ENCODE results near the gene JAKMIP2. TPM values are rescaled to one million over a fixed set of nuclear protein-coding genes. Genes with fewer than 3 reads are reported as not detected.
"Not testable (repeated sequence)": the region's sequence is repeated elsewhere in the genome, so short reads cannot be mapped to it uniquely, and the experiment has no call there.

The JAKMIP2 gene
- total RNA-seq, 1 experiment from 2014 or later: 10.9 TPM

DNA sequence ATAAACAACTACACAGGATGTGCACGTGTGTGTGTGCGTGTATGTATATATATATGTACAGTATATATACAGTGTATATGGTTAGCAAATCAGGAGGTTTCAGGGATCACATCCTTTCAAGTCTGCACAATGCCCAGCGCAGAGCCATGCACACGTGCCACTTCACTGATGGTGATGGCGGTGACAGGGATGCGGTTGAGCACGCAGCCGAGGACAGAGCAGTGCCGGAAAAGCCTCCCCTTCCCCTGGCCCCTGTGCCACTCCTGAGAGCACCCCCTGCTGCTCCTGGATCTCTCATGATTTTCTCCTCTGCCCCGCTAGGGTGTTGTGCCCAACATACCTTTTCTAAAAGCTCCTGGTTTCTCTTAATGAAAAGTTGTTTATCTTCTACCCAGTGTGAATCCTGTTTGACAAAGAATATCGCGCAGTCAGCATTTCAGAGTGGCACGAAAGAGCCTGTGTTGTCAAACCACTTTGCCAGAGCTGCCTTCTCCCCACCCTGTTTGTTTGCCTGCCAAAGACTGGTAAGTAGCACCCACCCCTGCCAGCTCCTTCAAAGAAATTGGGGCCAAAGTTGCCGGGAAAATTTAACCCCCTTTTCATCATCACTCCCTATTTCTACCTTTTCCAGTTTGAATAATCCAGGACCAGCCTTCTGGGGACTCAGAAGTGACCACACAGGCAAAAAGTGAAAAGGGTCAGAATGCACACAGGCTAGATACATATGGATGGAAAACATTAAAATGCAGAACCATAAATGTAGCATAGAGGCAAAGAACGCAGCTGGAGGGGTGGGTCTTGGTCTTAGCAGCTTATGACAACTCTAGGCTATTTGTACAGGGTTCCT, 146.4 kb downstream of the JAKMIP2 start:
- Mint-ChIP-seq H3K4me1 (peaks cover 21% of the 10 kb centered on the region), H3K27me3 (ENCODE audit: low read depth) (no peaks in the 10 kb centered on the region), H3K9me3 (no peaks in the 10 kb centered on the region), H3K4me3 (no peak overlapping the region), H3K36me3 (peaks cover 43% of the 10 kb centered on the region), H3K27ac (no peak overlapping the region)
- ATAC-seq: no peak
- CTCF ChIA-PET: interaction anchor here (1.3 to 1.5 kb wide), 3 partner anchors 56 to 187 kb away, joined by 4 to 7 read pairs (median 5); no protein-coding TSS in a partner anchor
- POLR2A ChIA-PET: no interaction called here
- no peak for TF ChIP-seq MXD4 (CRISPR knock-in tag; IDR thresholded peaks at IDR 0.05; ENCODE audit: borderline replicate concordance)
- TF ChIP-seq OVOL2 (CRISPR knock-in tag; IDR thresholded peaks at IDR 0.05; ENCODE audit: borderline replicate concordance): no peak
- no peak for TF ChIP-seq ZBTB21 (CRISPR knock-in tag; IDR thresholded peaks at IDR 0.05; ENCODE audit: borderline replicate concordance)
- TF ChIP-seq, protein P1, sequence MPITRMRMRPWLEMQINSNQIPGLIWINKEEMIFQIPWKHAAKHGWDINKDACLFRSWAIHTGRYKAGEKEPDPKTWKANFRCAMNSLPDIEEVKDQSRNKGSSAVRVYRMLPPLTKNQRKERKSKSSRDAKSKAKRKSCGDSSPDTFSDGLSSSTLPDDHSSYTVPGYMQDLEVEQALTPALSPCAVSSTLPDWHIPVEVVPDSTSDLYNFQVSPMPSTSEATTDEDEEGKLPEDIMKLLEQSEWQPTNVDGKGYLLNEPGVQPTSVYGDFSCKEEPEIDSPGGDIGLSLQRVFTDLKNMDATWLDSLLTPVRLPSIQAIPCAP (CRISPR knock-in tag; IDR thresholded peaks at IDR 0.05): no peak
- TF ChIP-seq, protein P2, sequence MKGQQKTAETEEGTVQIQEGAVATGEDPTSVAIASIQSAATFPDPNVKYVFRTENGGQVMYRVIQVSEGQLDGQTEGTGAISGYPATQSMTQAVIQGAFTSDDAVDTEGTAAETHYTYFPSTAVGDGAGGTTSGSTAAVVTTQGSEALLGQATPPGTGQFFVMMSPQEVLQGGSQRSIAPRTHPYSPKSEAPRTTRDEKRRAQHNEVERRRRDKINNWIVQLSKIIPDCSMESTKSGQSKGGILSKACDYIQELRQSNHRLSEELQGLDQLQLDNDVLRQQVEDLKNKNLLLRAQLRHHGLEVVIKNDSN (CRISPR knock-in tag; IDR thresholded peaks at IDR 0.05): no peak
- TF ChIP-seq, protein P3, sequence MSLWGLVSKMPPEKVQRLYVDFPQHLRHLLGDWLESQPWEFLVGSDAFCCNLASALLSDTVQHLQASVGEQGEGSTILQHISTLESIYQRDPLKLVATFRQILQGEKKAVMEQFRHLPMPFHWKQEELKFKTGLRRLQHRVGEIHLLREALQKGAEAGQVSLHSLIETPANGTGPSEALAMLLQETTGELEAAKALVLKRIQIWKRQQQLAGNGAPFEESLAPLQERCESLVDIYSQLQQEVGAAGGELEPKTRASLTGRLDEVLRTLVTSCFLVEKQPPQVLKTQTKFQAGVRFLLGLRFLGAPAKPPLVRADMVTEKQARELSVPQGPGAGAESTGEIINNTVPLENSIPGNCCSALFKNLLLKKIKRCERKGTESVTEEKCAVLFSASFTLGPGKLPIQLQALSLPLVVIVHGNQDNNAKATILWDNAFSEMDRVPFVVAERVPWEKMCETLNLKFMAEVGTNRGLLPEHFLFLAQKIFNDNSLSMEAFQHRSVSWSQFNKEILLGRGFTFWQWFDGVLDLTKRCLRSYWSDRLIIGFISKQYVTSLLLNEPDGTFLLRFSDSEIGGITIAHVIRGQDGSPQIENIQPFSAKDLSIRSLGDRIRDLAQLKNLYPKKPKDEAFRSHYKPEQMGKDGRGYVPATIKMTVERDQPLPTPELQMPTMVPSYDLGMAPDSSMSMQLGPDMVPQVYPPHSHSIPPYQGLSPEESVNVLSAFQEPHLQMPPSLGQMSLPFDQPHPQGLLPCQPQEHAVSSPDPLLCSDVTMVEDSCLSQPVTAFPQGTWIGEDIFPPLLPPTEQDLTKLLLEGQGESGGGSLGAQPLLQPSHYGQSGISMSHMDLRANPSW (CRISPR knock-in tag; conservative IDR thresholded peaks at IDR 0.05; ENCODE audit: low read depth): no peak
- TF ChIP-seq, protein P4, sequence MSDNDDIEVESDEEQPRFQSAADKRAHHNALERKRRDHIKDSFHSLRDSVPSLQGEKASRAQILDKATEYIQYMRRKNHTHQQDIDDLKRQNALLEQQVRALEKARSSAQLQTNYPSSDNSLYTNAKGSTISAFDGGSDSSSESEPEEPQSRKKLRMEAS (CRISPR knock-in tag; IDR thresholded peaks at IDR 0.05): no peak
- TF ChIP-seq HMGA2 (CRISPR knock-in tag; IDR thresholded peaks at IDR 0.05): no peak
- TF ChIP-seq GTF2I (CRISPR knock-in tag; conservative IDR thresholded peaks at IDR 0.05): no peak
- TF ChIP-seq SMAD4 (CRISPR knock-in tag; IDR thresholded peaks at IDR 0.05): no peak
- TF ChIP-seq, protein P5, sequence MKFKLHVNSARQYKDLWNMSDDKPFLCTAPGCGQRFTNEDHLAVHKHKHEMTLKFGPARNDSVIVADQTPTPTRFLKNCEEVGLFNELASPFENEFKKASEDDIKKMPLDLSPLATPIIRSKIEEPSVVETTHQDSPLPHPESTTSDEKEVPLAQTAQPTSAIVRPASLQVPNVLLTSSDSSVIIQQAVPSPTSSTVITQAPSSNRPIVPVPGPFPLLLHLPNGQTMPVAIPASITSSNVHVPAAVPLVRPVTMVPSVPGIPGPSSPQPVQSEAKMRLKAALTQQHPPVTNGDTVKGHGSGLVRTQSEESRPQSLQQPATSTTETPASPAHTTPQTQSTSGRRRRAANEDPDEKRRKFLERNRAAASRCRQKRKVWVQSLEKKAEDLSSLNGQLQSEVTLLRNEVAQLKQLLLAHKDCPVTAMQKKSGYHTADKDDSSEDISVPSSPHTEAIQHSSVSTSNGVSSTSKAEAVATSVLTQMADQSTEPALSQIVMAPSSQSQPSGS (CRISPR knock-in tag; IDR thresholded peaks at IDR 0.05; ENCODE audit: borderline replicate concordance, low read depth): no peak
- no peak for TF ChIP-seq NFATC4 (CRISPR knock-in tag; IDR thresholded peaks at IDR 0.05)
- TF ChIP-seq, protein P6, sequence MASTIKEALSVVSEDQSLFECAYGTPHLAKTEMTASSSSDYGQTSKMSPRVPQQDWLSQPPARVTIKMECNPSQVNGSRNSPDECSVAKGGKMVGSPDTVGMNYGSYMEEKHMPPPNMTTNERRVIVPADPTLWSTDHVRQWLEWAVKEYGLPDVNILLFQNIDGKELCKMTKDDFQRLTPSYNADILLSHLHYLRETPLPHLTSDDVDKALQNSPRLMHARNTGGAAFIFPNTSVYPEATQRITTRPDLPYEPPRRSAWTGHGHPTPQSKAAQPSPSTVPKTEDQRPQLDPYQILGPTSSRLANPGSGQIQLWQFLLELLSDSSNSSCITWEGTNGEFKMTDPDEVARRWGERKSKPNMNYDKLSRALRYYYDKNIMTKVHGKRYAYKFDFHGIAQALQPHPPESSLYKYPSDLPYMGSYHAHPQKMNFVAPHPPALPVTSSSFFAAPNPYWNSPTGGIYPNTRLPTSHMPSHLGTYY (CRISPR knock-in tag; IDR thresholded peaks at IDR 0.05): no peak
- TF ChIP-seq, protein P7, sequence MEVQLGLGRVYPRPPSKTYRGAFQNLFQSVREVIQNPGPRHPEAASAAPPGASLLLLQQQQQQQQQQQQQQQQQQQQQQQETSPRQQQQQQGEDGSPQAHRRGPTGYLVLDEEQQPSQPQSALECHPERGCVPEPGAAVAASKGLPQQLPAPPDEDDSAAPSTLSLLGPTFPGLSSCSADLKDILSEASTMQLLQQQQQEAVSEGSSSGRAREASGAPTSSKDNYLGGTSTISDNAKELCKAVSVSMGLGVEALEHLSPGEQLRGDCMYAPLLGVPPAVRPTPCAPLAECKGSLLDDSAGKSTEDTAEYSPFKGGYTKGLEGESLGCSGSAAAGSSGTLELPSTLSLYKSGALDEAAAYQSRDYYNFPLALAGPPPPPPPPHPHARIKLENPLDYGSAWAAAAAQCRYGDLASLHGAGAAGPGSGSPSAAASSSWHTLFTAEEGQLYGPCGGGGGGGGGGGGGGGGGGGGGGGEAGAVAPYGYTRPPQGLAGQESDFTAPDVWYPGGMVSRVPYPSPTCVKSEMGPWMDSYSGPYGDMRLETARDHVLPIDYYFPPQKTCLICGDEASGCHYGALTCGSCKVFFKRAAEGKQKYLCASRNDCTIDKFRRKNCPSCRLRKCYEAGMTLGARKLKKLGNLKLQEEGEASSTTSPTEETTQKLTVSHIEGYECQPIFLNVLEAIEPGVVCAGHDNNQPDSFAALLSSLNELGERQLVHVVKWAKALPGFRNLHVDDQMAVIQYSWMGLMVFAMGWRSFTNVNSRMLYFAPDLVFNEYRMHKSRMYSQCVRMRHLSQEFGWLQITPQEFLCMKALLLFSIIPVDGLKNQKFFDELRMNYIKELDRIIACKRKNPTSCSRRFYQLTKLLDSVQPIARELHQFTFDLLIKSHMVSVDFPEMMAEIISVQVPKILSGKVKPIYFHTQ (CRISPR knock-in tag; IDR thresholded peaks at IDR 0.05): no peak
- no peak for TF ChIP-seq ELF4 (CRISPR knock-in tag; IDR thresholded peaks at IDR 0.05; ENCODE audit: low read depth)
- no peak for TF ChIP-seq ZNF232 (CRISPR knock-in tag; IDR thresholded peaks at IDR 0.05)
- TF ChIP-seq GRHL2 (CRISPR knock-in tag; IDR thresholded peaks at IDR 0.05; ENCODE audit: insufficient replicate concordance, severe bottlenecking): no peak
- no peak for DNase-seq (ENCODE audit: low spot score)

DNA sequence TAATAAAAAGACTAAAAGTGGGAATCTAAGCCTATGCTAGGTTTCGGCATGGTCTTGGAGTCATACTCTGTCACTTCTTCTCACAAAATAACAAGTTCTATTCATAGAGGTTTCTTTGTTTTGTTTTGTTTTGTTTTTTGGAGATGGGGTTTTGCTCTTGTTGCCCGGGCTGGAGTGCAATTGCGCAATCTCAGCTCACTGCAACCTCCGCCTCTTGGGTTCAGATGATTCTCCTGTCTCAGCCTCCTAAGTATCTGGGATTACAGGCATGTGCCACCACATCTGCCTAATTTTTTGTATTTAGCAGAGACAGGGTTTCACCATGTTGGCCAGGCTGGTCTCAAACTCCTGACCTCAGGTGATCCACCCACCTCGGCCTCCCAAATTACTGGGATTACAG, 147.1 kb downstream of the JAKMIP2 start:
- H3K4me3 Mint-ChIP-seq; H3K27me3 Mint-ChIP-seq (ENCODE audit: low read depth); CTCF ChIA-PET; DNase-seq (ENCODE audit: low spot score); ATAC-seq; H3K27ac Mint-ChIP-seq; POLR2A ChIA-PET; H3K9me3 Mint-ChIP-seq: not testable (repeated sequence)
- Mint-ChIP-seq H3K4me1 (peaks cover 22% of the 10 kb centered on the region), H3K36me3 (peaks cover 37% of the 10 kb centered on the region)
